NCI-H748 treated with DMSO at 0.1 percent for 48 hours (cell line): ENCODE results near the gene STARD13.
"Not testable (repeated sequence)": the region's sequence is repeated elsewhere in the genome, so short reads cannot be mapped to it uniquely, and the experiment has no call there.

Experiments
- DNase-seq: peaks from one replicate; lab custom pipeline; 2025; lab: John Stamatoyannopoulos, UW

The STARD13 gene

GRCh38 chr13:33174931-33175330, 110.6 kb downstream of the STARD13 start:
- no peak for DNase-seq

- peak; percentile 90 for DNase-seq
These were observed 111.1 kb downstream of the STARD13 start for GRCh38 chr13:33174491-33174890.

DNA sequence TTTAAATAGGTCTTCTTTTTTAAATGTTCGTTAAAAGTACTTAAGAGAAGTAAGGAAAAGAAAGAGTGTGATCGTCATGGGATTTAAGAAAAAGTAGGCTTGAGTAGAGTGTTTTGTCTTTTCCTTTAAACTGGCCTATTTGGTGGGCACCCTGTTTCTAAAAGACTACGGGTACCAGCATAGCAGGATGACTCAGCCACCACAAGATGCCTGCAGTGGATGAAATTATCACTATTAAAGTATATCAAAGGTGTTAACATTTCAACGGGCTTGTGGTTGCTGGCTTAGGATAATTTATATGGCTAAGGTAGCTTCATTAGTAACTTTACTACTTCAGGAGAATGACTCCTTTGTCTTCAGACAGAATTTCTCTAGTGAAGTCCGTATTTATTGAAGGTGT, 112.6 kb downstream of the STARD13 start:
- no peak for DNase-seq

GRCh38 chr13:33172400-33172799, 113.2 kb downstream of the STARD13 start:
- no peak for DNase-seq

DNA sequence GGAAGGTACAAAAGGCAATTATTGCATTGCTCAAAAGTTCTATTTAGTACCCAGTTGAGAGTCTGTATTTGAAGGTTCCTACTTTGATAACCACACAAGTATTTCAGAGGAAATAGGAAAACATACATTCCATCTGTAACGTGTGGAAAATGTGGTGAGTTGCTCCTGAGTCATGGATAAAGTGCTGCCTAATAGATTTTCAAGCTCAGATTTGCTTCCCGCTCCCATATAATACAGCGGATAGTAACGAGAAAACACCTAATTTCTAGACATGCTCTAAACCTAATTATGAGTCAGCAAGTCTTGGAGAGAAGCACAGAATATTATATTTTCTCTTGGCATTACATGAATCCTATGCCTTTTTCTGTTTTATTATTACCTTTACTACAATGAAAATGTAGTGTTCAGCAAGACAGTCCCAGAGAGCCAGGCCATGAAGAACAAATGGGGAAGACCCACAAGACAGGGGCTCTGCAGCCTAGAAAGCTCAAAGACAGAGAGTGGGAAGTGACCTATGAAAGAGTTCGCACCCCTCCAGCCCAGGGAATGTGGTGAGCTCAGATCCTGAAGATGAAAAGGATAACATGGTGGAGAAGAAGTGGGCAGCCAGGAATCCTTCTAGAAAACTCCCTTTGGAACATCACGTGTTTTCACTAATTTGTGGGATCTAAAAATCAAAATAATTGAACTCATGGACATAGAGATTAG, 116.1 kb downstream of the STARD13 start:
- DNase-seq, result no peak

GRCh38 chr13:33168321-33168960, 117.1 kb downstream of the STARD13 start:
- no peak for DNase-seq

DNA sequence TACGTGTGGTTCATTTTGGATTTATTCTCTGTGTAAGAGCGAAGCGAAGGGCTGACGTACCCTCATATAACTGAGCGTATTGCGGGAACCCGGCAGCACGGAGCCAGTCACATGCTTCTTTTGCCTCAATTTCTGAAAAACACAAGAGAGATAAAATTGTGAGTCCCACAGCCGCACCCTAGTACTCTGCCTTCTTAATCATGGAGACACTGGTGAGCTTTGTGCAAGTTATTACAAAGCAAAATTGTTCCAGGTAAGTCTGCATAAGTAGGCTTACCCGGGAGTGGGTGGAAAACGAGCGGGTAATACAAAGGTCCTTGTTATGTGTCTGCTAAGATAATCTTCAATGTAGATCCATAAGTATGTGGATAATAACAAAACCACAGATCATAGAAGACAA, 118.1 kb downstream of the STARD13 start:
- no peak for DNase-seq

DNA sequence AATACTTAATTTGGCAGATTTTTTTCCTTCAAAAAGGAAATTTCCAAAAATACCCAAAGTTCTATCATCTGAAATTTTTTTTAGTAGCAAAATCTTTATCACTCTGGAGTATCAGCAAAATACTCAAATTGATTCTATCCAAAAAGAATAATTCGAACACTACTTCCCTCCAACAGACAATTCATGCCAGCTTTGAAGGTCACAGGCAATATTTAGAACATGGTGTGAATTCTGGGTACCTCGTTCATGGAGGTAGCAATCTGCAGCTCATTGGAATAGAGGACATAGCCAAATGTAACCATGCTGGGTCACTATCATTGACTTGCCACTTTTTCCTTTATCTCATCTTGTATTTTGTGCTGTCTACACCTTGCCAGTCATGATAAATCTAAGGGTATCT, 119.8 kb downstream of the STARD13 start:
- DNase-seq, result no peak

- no peak for DNase-seq
These were observed 121.2 kb downstream of the STARD13 start for GRCh38 chr13:33164331-33164730.

DNA sequence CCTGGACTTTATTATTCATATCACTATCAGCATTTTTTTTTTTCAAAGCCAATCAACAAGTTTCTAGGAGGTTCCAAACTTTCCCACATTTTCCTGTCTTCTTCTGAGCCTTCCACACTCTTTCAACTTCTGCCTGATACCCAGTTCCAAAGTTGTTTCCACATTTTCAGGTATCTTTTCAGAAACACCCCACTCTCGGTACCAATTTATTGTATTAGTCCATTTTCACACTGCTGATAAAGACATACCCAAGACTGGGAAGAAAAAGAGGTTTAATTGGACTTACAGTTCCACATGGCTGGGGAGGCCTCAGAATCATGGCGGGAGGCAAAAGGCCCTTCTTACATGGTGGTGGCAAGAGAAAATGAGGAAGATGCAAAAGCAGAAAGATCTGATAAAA, 122.8 kb downstream of the STARD13 start:
- DNase-seq, result not testable (repeated sequence)

DNA sequence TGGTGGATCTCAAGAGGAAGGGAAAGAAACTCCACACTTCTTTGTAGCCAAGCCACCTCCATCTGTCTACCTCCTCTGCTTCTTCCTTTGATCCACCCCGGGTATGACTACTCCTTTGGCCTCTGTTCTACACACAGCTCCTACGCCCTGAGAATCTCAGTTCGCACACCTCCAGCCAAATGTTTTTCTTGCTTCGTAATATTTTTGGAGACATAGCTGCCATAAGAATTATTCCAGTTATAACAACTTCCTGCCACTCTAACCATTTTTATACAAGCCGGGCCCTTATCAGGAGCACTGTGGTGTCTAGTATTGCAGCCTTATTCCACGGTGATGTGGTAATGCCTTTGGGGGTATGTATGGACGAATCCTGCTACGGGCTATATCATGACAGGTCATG, 126.7 kb downstream of the STARD13 start:
- DNase-seq, result no peak

DNA sequence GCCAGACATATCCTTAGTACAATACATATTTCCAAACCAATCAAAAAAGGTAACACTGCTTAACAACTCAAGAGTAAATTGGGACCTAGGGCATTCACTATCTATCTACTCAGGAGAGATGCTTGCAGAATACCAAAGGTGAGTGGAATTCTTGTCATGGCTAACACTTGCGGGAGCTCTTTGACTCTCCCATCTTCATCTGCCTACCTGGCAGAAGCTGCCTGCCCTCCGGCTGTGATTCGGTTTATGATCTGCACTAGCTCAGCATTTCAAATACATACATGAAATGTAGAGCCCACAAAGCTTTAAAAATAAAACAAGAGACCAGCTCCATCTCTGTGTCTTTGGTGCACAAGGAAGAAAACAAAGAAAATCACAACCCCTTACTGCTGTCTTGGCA, 127.3 kb downstream of the STARD13 start:
- no peak for DNase-seq

- DNase-seq, result no peak
These were observed 130.6 kb downstream of the STARD13 start for GRCh38 chr13:33154911-33155310.

GRCh38 chr13:33153421-33154404, 131.8 kb downstream of the STARD13 start:
- no peak for DNase-seq

- no peak for DNase-seq
These were observed 133.2 kb downstream of the STARD13 start for GRCh38 chr13:33152389-33152788.

- DNase-seq, result no peak
These were observed 134.9 kb downstream of the STARD13 start for GRCh38 chr13:33150662-33151061.

- peak; percentile 40 for DNase-seq
These were observed 135.4 kb downstream of the STARD13 start for GRCh38 chr13:33150126-33150525.

- DNase-seq, result no peak
These were observed 137.7 kb downstream of the STARD13 start for GRCh38 chr13:33147832-33148231.

DNA sequence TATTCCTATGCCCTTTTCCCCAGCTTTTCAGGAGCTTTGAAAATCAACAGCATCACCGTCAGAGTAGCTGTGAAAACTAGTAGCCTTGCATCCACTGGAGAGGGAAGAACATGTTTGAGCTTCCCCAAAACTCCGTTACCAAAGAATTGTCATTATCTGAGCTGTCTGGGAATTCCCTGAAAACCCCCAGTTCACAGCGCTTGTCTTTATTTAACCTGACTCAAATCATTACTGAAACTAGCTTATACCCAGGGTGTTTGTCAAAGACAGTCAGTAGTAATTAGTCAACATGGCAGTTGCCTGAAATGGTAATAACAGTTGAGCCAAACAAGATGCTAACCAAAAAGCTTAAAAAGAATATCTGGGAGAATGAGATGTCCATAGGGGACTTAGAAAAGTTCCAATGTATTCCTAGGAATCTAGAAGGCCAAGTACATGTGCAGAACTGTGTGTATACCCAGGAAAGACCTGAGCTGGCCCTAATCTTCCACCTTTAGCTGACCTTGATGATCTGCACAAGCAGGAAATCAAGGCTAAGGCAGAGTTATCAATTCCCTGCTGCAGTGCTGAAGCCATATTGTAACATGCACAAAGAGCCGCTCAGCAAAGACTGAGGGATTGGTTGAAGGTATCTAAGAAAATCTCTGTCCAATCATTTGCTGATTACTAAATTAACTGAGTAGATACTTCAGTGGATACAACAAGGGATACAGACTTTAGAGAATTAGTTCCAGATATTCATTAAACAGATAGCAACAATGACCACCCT, 138.5 kb downstream of the STARD13 start:
- no peak for DNase-seq

- DNase-seq, result no peak
These were observed 139.9 kb downstream of the STARD13 start for GRCh38 chr13:33145667-33146066.

GRCh38 chr13:33144358-33144784, 141.2 kb downstream of the STARD13 start:
- no peak for DNase-seq
